AG04450 (cell line): Measurements from ENCODE around the gene MRPL22. TPM values are rescaled to one million over a fixed set of nuclear protein-coding genes. Genes with fewer than 3 reads are reported as not detected.

ENCODE experiments used
- CTCF ChIA-PET: fragments of 300-600, 350-600 bp; formaldehyde crosslinking; extraction: SDS; loops from one replicate; lab custom pipeline; 2022; ENCODE audit warnings: antibody characterized with exemption, inconsistent platforms; lab: Charles Lee
- POLR2A ChIA-PET: fragments of 350-600 bp; formaldehyde crosslinking; extraction: SDS; loops from one replicate; lab custom pipeline; 2021; ENCODE audit warnings: antibody characterized with exemption, inconsistent platforms; lab: Yijun Ruan, JAX
- DNase-seq: peaks from one replicate; pipeline ENCODE4 v3.0.0-alpha.2; 2011; ENCODE audit warnings: low read depth, low spot score
- H3K27ac ChIP-seq: one replicate; pipeline ENCODE4 v1.5.1; 2012; ENCODE audit warnings: low read depth, low read length, control low read depth
- H3K27me3 ChIP-seq: one replicate; pipeline ENCODE4 v1.6.0; 2012; ENCODE audit warnings: low read length; ENCODE audit not compliant: control insufficient read depth, insufficient read depth
- H3K4me3 ChIP-seq: 2 replicates; pipeline ENCODE4 v1.5.1; 2011; ENCODE audit warnings: mild to moderate bottlenecking, low read depth, low read length, control low read depth
- H3K9me3 ChIP-seq: 2 replicates; pipeline ENCODE4 v1.5.1; 2012; ENCODE audit warnings: low read length; ENCODE audit not compliant: control insufficient read depth, insufficient read depth
- CTCF ChIP-seq: IDR thresholded peaks from 2 replicates; pipeline ENCODE4 v1.5.1; 2011; ENCODE audit warnings: low read depth, low read length, control low read depth, inconsistent platforms
- polyA minus RNA-seq: library from RNA; depleted of rRNA, polyadenylated mRNA; stranded (reverse); fragments of >200 nt; gene quantifications from 2 replicates; pipeline ENCODE4 v1.2.3, GENCODE V29; 2011; rRNA and poly(A)+ RNA removed
- polyA plus RNA-seq: library from polyadenylated mRNA; depleted of rRNA; stranded (reverse); fragments of >200 nt; gene quantifications from 2 replicates; pipeline ENCODE4 v1.2.3, GENCODE V29; 2011; rRNA removed

The MRPL22 gene
- polyA plus RNA-seq: 47.3 and 50.4 TPM in 2 replicates
- polyA minus RNA-seq: 27.2 and 34.6 TPM in 2 replicates

- TF ChIP-seq CTCF: no peak
- no peaks in the 10 kb centered on the region; the same call in 1 of the 2 replicates for H3K9me3 ChIP-seq
- no peak within 1 kb of the TSS for H3K27ac ChIP-seq
- H3K4me3 ChIP-seq: peak within 1 kb of the TSS; percentile 75
- CTCF ChIA-PET: interaction anchor here (0.8 to 2.1 kb wide), 3 partner anchors 10 to 298 kb away, joined by 3 to 8 read pairs (median 3); no protein-coding TSS in a partner anchor
- POLR2A ChIA-PET: no interaction called here
- H3K27me3 ChIP-seq: no peaks in the 10 kb centered on the region
- DNase-seq: peak; percentile 88
Measured at GRCh38 chr5:154940772-154941620, at the start of gene MRPL22. MRPL22 (plus strand) TSS chr5:154941073; CDS start chr5:154941111, 38 bp downstream.

GRCh38 chr5:154892369-154892771 is 48.5 kb upstream of the MRPL22 start:
- no peaks in the 10 kb centered on the region for H3K9me3 ChIP-seq
- DNase-seq: no peak
- ChIA-PET POLR2A (no interaction called here), CTCF (interaction anchor here (0.6 kb wide), 1 partner anchor 10 kb away, joined by 3 read pairs; no protein-coding TSS in a partner anchor)
- no peak overlapping the region for H3K27ac ChIP-seq
- TF ChIP-seq CTCF: no peak
- H3K4me3 ChIP-seq: no peak overlapping the region
- no peaks in the 10 kb centered on the region for H3K27me3 ChIP-seq

GRCh38 chr5:154893381-154893780 is 47.5 kb upstream of the MRPL22 start:
- H3K9me3 ChIP-seq: no peaks in the 10 kb centered on the region
- no peak overlapping the region for H3K4me3 ChIP-seq
- no peak for TF ChIP-seq CTCF
- no peak overlapping the region for H3K27ac ChIP-seq
- ChIA-PET POLR2A (interaction anchor here (0.6 kb wide), 1 partner anchor 8 kb away, joined by 3 read pairs; no protein-coding TSS in a partner anchor), CTCF (no interaction called here)
- no peaks in the 10 kb centered on the region for H3K27me3 ChIP-seq
- DNase-seq: no peak

GRCh38 chr5:154895606-154896561 is 45.0 kb upstream of the MRPL22 start:
- Histone ChIP-seq H3K9me3 (no peaks in the 10 kb centered on the region), H3K4me3 (no peak overlapping the region), H3K27me3 (no peaks in the 10 kb centered on the region), H3K27ac (no peak overlapping the region)
- TF ChIP-seq CTCF: no peak
- ChIA-PET CTCF (interaction anchor here (0.5 kb wide), 1 partner anchor 77 kb away, joined by 3 read pairs; no protein-coding TSS in a partner anchor), POLR2A (no interaction called here)
- DNase-seq: no peak
